GM12865 (cell line): ENCODE results near the gene BTD.

Experiments used
- DNase-seq: peaks from one replicate; pipeline ENCODE4 v3.0.0; 2010; ENCODE audit warnings: low read depth
- H3K4me3 ChIP-seq: 2 replicates; pipeline ENCODE4 v1.5.1; 2011; ENCODE audit warnings: mild to moderate bottlenecking, low read depth, low read length, control low read depth
- TF ChIP-seq, protein P1 (sequence below): IDR thresholded peaks from 2 replicates; pipeline ENCODE4 v1.5.1; 2011; ENCODE audit warnings: low read length, control low read depth, low read depth, inconsistent platforms; ENCODE audit not compliant: insufficient read depth; ENCODE audit errors: missing control alignments

BTD gene

GRCh38 chr3:15563190-15563589 lies 38.4 kb upstream of the BTD start:
- no peak for DNase-seq
- H3K4me3 ChIP-seq: no peak overlapping the region
- TF ChIP-seq, protein P1, sequence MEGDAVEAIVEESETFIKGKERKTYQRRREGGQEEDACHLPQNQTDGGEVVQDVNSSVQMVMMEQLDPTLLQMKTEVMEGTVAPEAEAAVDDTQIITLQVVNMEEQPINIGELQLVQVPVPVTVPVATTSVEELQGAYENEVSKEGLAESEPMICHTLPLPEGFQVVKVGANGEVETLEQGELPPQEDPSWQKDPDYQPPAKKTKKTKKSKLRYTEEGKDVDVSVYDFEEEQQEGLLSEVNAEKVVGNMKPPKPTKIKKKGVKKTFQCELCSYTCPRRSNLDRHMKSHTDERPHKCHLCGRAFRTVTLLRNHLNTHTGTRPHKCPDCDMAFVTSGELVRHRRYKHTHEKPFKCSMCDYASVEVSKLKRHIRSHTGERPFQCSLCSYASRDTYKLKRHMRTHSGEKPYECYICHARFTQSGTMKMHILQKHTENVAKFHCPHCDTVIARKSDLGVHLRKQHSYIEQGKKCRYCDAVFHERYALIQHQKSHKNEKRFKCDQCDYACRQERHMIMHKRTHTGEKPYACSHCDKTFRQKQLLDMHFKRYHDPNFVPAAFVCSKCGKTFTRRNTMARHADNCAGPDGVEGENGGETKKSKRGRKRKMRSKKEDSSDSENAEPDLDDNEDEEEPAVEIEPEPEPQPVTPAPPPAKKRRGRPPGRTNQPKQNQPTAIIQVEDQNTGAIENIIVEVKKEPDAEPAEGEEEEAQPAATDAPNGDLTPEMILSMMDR: no peak

DNA sequence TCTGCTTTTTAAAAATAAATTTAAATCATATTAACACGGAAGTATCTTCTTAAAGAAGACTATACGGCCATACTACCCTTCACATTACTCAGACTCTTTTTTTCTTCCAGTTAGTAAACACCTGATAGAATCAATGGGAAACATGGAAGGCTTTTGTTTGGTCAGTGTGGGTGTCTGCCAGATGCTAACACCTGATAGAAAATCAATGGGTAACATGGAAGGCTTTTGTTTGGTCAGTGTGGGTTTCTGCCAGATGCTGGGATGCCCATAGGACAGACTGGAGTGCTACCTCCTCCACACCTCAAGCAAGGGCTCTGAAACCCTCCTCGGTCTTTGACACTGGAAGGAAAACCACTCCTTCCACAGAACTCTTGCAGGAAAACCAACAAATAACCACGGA lies 29.4 kb upstream of the BTD start:
- H3K4me3 ChIP-seq: no peak overlapping the region
- TF ChIP-seq, protein P1: no peak

DNA sequence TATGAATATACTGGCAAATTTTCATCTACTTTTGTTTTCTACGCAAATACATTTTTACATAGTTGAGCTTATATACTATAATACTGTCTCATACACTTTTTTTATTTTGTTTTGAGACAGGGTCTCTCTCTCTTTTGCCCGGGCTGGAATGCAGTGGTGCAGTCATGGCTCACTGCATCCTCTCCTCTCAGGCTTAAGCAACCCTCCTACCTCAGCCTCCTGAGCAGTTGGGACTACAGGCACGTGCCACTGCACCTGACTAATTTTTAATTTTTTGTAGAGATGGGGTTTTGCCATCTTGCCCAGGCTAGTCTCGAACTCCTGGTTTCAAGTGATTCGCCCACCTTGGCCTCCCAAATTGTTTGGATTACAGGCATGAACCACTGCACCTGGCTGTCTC lies 26.1 kb upstream of the BTD start:
- H3K4me3 ChIP-seq: no peak overlapping the region
- no peak for DNase-seq
- TF ChIP-seq, protein P1: no peak

More for the DNA sequence above, 29.4 kb upstream of the BTD start:
- no peak for DNase-seq

- no peak for DNase-seq
- TF ChIP-seq, protein P1: no peak
- H3K4me3 ChIP-seq: no peak overlapping the region
Measured at GRCh38 chr3:15576475-15576874, 25.1 kb upstream of the BTD start.

GRCh38 chr3:15578289-15578867 lies 23.2 kb upstream of the BTD start:
- no peak overlapping the region for H3K4me3 ChIP-seq
- TF ChIP-seq, protein P1: no peak
- no peak for DNase-seq

- no peak overlapping the region for H3K4me3 ChIP-seq
- DNase-seq: no peak
- TF ChIP-seq, protein P1: no peak
Measured at GRCh38 chr3:15579051-15579450, 22.5 kb upstream of the BTD start.

DNA sequence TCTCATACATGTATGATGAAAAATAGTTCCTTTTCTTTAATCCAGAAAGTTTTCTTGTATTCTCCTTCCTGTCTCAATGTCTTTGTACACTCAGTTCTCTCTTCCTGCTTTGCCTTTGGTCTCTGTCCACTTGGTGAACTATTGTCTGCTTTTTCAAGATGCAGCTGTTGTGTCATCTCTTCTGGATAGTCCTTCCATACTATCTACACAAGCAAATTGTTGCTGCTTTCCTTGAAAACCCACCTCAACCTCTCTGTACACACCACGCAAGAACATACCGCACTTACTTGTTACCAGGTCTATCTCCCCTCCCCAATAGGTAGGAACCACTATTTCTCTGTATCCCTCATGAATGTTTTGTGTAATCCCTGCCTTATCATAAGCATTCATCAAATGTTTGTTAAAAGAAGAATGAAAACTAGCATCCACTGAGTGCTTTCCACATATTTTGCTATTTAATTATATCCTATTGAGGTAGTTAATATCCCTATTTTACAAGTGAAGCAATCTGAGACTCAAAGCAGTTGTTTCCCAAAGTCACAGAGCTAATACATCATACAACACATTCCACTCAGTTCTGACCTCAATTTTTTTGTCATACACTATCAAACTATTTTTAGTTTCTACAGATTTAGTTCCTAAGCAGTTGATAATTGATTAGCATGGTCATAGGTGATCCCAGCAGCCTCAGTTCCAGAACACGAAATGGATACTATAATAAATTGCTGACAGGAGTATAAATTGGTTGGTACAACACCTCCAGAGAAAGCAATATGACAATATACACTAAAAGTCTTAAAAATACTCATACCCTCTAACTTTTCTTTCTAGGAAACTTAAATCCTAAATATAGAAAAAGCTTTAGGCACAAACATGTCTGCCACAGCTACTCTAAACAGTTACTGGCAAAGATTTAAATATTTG lies 19.8 kb upstream of the BTD start:
- DNase-seq: no peak
- TF ChIP-seq, protein P1: no peak
- no peak overlapping the region for H3K4me3 ChIP-seq
